Urinary bladder (tissue), 4 donors: Measurements from ENCODE around the gene SDK2. TPM values are rescaled to one million over a fixed set of nuclear protein-coding genes. Genes with fewer than 3 reads are reported as not detected.

Experiments used
- DNase-seq: peaks from one replicate; pipeline ENCODE4 v3.0.0-alpha.2; 2015; ENCODE audit errors: extremely low spot score
- H3K27ac ChIP-seq: one replicate; pipeline ENCODE4 v1.5.1; 2013; ENCODE audit warnings: low read depth, mild to moderate bottlenecking, moderate library complexity
- H3K36me3 ChIP-seq: one replicate; pipeline ENCODE4 v1.6.1; 2013; ENCODE audit warnings: mild to moderate bottlenecking, moderate library complexity; ENCODE audit not compliant: insufficient read depth
- H3K4me1 ChIP-seq: one replicate; pipeline ENCODE4 v1.6.1; 2013; ENCODE audit warnings: mild to moderate bottlenecking, moderate library complexity; ENCODE audit not compliant: insufficient read depth
- H3K4me3 ChIP-seq: one replicate; pipeline ENCODE4 v1.5.1; 2013; ENCODE audit warnings: low read depth, low read length
- WGBS: extraction: QIAGEN DNeasy Blood & Tissue Kit; methylation state at CpG from one replicate; pipeline ENCODE4 v1.1.7; 2013; 5-methylcytosine and 5-hydroxymethylcytosine counted together
- polyA plus RNA-seq: library from polyadenylated mRNA; stranded (reverse); fragments of 200-250 nt; gene quantifications from one replicate; pipeline ENCODE4 v1.2.3, GENCODE V29; 2013
- total RNA-seq: library from RNA; depleted of rRNA; stranded (reverse); fragments of >200 nt; gene quantifications from one replicate; pipeline ENCODE4 v1.2.3, GENCODE V29; 2014
- donor health status: healthy with polysubstance abuse.
- donor health status: healthy.

The SDK2 gene
- total and polyA plus RNA-seq, 2 donors, result 0.61 to 5.0 TPM

GRCh38 chr17:73604476-73604875 is 39.8 kb downstream of the SDK2 start:
- WGBS, result 91% methylated on average over 7 of the region's 7 CpGs

GRCh38 chr17:73603971-73604370 is 40.3 kb downstream of the SDK2 start:
- Histone ChIP-seq H3K4me1 (no peaks in the 10 kb centered on the region), H3K4me3 (no peak overlapping the region)

More at GRCh38 chr17:73604476-73604875, 39.8 kb downstream of the SDK2 start:
- Histone ChIP-seq H3K4me3 (no peak overlapping the region), H3K4me1 (no peaks in the 10 kb centered on the region), H3K36me3 (no peaks in the 10 kb centered on the region), H3K27ac (no peak overlapping the region)
- DNase-seq, result no peak

GRCh38 chr17:73600103-73600871 is 44.0 kb downstream of the SDK2 start:
- no peak overlapping the region for H3K4me3 ChIP-seq
- no peak overlapping the region for H3K27ac ChIP-seq
- H3K36me3 ChIP-seq, result no peaks in the 10 kb centered on the region
- whole genome bisulfite sequencing, result 51% methylated on average over 16 of the region's 16 CpGs
- no peak for DNase-seq
- no peaks in the 10 kb centered on the region for H3K4me1 ChIP-seq

More at GRCh38 chr17:73603971-73604370, 40.3 kb downstream of the SDK2 start:
- DNase-seq, result no peak
- H3K36me3 ChIP-seq, result no peaks in the 10 kb centered on the region
- no peak overlapping the region for H3K27ac ChIP-seq
- 91% methylated on average over 20 of the region's 20 CpGs for WGBS

- WGBS, result 56% methylated on average over 3 of the region's 3 CpGs
- H3K36me3 ChIP-seq, result no peaks in the 10 kb centered on the region
- no peak overlapping the region for H3K27ac ChIP-seq
- no peak for DNase-seq
- H3K4me3 ChIP-seq, result no peak overlapping the region
- H3K4me1 ChIP-seq, result no peaks in the 10 kb centered on the region
Observed at GRCh38 chr17:73599599-73599998, 44.6 kb downstream of the SDK2 start.

GRCh38 chr17:73598212-73598611 is 46.0 kb downstream of the SDK2 start:
- Histone ChIP-seq H3K27ac (no peak overlapping the region), H3K36me3 (no peaks in the 10 kb centered on the region), H3K4me3 (no peak overlapping the region), H3K4me1 (no peaks in the 10 kb centered on the region)
- WGBS, result 63% methylated on average over 13 of the region's 13 CpGs
- DNase-seq, result no peak

GRCh38 chr17:73595931-73596330 is 48.3 kb downstream of the SDK2 start:
- Histone ChIP-seq H3K36me3 (no peaks in the 10 kb centered on the region), H3K4me3 (no peak overlapping the region), H3K27ac (no peak overlapping the region), H3K4me1 (no peaks in the 10 kb centered on the region)
- 82% methylated on average over 7 of the region's 7 CpGs for WGBS
- no peak for DNase-seq

GRCh38 chr17:73595479-73595878 is 48.8 kb downstream of the SDK2 start:
- Histone ChIP-seq H3K4me1 (no peaks in the 10 kb centered on the region), H3K36me3 (no peaks in the 10 kb centered on the region), H3K4me3 (no peak overlapping the region), H3K27ac (no peak overlapping the region)
- no peak for DNase-seq
- WGBS, result 41% methylated on average over 6 of the region's 6 CpGs

- no peaks in the 10 kb centered on the region for H3K36me3 ChIP-seq
- DNase-seq, result no peak
- no peaks in the 10 kb centered on the region for H3K4me1 ChIP-seq
- no peak overlapping the region for H3K4me3 ChIP-seq
- H3K27ac ChIP-seq, result no peak overlapping the region
- WGBS, result 83% methylated on average over 6 of the region's 6 CpGs
Observed at GRCh38 chr17:73595068-73595467, 49.2 kb downstream of the SDK2 start.

- no peak for DNase-seq
- Histone ChIP-seq H3K4me1 (no peaks in the 10 kb centered on the region), H3K27ac (no peak overlapping the region), H3K4me3 (no peak overlapping the region), H3K36me3 (no peaks in the 10 kb centered on the region)
- WGBS, result 95% methylated on average over 1 of the region's 1 CpG
Observed at GRCh38 chr17:73594598-73594997, 49.6 kb downstream of the SDK2 start.

GRCh38 chr17:73594025-73594424 is 50.2 kb downstream of the SDK2 start:
- no peaks in the 10 kb centered on the region for H3K36me3 ChIP-seq
- no peak for DNase-seq
- 73% methylated on average over 7 of the region's 7 CpGs for WGBS

GRCh38 chr17:73593249-73593965 is 50.8 kb downstream of the SDK2 start:
- H3K4me3 ChIP-seq, result no peak overlapping the region
- H3K27ac ChIP-seq, result no peak overlapping the region
- no peak for DNase-seq
- H3K4me1 ChIP-seq, result no peaks in the 10 kb centered on the region
- H3K36me3 ChIP-seq, result no peaks in the 10 kb centered on the region
- WGBS, result 80% methylated on average over 7 of the region's 7 CpGs

More at GRCh38 chr17:73594025-73594424, 50.2 kb downstream of the SDK2 start:
- H3K4me3 ChIP-seq, result no peak overlapping the region
- H3K27ac ChIP-seq, result no peak overlapping the region
- H3K4me1 ChIP-seq, result no peaks in the 10 kb centered on the region

- H3K4me1 ChIP-seq, result no peaks in the 10 kb centered on the region
- 73% methylated on average over 18 of the region's 18 CpGs for WGBS
- no peaks in the 10 kb centered on the region for H3K36me3 ChIP-seq
- no peak overlapping the region for H3K4me3 ChIP-seq
- no peak overlapping the region for H3K27ac ChIP-seq
- DNase-seq, result no peak
Observed at GRCh38 chr17:73592501-73592961, 51.7 kb downstream of the SDK2 start.

- no peak overlapping the region for H3K4me3 ChIP-seq
- WGBS, result 69% methylated on average over 6 of the region's 6 CpGs
- no peak overlapping the region for H3K27ac ChIP-seq
- no peak for DNase-seq
- H3K36me3 ChIP-seq, result no peaks in the 10 kb centered on the region
- H3K4me1 ChIP-seq, result no peaks in the 10 kb centered on the region
Observed at GRCh38 chr17:73592079-73592415, 52.2 kb downstream of the SDK2 start.
